Chondrocyte (in vitro differentiated cells): ENCODE data around the gene TBXAS1. TPM values are rescaled to one million over a fixed set of nuclear protein-coding genes. Genes with fewer than 3 reads are reported as not detected.

Experiments used
- DNase-seq: peaks from one replicate; pipeline ENCODE4 v3.0.0; 2021; ENCODE audit warnings: mixed read lengths, low spot score
- H3K27ac Mint-ChIP-seq: one replicate; pipeline ENCODE4 v1.8.0; 2021; ENCODE audit warnings: mild to moderate bottlenecking, moderate library complexity, mixed read lengths; ENCODE audit not compliant: unreplicated experiment
- H3K27me3 Mint-ChIP-seq: 2 replicates; pipeline ENCODE4 v1.8.0; 2021; ENCODE audit warnings: low read depth, mixed read lengths
- H3K36me3 Mint-ChIP-seq: 2 replicates; pipeline ENCODE4 v1.8.0; 2021; ENCODE audit warnings: low read depth, mixed read lengths
- H3K4me1 Mint-ChIP-seq: 2 replicates; pipeline ENCODE4 v1.8.0; 2021; ENCODE audit warnings: low read depth, mild to moderate bottlenecking, mixed read lengths
- H3K4me3 Mint-ChIP-seq: one replicate; pipeline ENCODE4 v1.8.0; 2021; ENCODE audit warnings: mild to moderate bottlenecking, moderate library complexity, mixed read lengths; ENCODE audit not compliant: unreplicated experiment
- H3K9me3 Mint-ChIP-seq: 2 replicates; pipeline ENCODE4 v1.8.0; 2021; ENCODE audit warnings: low read depth, mixed read lengths
- total RNA-seq: library from RNA; stranded (reverse); gene quantifications from 3 replicates; pipeline ENCODE4 v1.2.1, GENCODE V29; 2021
- TF ChIP-seq, protein P1 (sequence below): fragments of 200-600 bp; sonication (generic); IDR thresholded peaks from 2 replicates; pipeline ENCODE4 v1.5.0; 2021; ENCODE audit warnings: antibody characterized with exemption, mild to moderate bottlenecking, moderate library complexity

The TBXAS1 gene
- total RNA-seq, 1 donor from 2014 or later, result 2.4 TPM

DNA sequence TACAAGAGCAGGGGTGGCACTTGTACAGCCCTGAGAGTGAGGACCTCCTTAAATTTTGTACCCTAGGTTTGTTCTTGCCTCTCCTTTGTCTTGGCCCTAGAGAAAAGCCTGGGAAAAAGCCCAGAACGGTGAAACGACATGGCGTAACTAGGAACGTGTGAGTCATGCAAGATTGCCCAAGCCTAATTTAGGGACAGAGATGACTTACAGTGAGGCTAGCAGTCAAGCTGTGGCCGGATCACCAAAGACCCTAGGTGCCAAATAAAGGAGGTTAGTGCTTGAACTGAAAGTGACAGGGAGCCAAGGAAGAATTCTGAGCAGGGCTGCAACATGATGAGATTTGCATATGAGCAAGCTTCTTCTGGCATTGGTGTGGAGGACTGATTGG, 25.1 kb downstream of the TBXAS1 start:
- Mint-ChIP-seq H3K27me3 (peaks cover 1% of the 10 kb centered on the region), H3K27ac (no peak overlapping the region), H3K36me3 (peaks cover 3% of the 10 kb centered on the region), H3K9me3 (no peaks in the 10 kb centered on the region), H3K4me1 (no peaks in the 10 kb centered on the region), H3K4me3 (no peak overlapping the region)
- TF ChIP-seq, protein P1, sequence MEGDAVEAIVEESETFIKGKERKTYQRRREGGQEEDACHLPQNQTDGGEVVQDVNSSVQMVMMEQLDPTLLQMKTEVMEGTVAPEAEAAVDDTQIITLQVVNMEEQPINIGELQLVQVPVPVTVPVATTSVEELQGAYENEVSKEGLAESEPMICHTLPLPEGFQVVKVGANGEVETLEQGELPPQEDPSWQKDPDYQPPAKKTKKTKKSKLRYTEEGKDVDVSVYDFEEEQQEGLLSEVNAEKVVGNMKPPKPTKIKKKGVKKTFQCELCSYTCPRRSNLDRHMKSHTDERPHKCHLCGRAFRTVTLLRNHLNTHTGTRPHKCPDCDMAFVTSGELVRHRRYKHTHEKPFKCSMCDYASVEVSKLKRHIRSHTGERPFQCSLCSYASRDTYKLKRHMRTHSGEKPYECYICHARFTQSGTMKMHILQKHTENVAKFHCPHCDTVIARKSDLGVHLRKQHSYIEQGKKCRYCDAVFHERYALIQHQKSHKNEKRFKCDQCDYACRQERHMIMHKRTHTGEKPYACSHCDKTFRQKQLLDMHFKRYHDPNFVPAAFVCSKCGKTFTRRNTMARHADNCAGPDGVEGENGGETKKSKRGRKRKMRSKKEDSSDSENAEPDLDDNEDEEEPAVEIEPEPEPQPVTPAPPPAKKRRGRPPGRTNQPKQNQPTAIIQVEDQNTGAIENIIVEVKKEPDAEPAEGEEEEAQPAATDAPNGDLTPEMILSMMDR, result no peak
- no peak for DNase-seq

DNA sequence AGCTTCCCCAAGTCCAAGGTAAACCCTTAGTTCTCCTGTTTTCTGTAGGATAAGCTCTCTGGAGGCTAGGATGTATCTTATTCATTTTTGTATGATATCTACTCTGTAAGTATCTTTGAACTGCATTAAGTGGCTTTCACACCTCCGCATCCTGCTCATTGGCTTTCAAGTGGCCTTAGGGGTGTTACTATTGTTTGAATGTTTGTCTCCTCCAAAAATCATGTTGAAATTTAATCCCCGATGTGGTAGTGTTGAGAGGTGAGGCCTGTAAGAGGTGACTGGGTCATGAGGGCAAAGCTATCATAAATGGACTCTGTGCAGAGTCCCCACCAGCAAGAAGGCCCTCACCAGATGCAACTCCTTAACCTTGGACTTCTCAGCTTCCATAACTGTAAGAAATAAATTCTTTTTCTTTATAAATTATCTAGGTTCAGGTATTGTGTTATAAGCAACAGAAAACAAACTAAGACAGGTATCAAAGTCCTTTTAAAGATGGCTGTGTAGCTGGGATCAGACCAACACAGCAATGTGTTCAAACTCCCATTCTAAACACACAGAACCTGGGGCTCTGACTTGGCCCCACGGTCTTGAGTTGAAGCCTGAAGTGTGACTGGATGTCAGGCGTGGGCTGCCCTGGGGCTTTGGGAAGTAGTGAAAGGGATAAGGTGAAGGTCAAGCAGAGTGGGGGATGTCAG, 25.9 kb downstream of the TBXAS1 start:
- no peak for DNase-seq
- Mint-ChIP-seq H3K4me3 (no peak overlapping the region), H3K9me3 (no peaks in the 10 kb centered on the region), H3K27me3 (peaks cover 1% of the 10 kb centered on the region), H3K36me3 (no peaks in the 10 kb centered on the region), H3K4me1 (no peaks in the 10 kb centered on the region), H3K27ac (no peak overlapping the region)
- TF ChIP-seq, protein P1, result no peak

DNA sequence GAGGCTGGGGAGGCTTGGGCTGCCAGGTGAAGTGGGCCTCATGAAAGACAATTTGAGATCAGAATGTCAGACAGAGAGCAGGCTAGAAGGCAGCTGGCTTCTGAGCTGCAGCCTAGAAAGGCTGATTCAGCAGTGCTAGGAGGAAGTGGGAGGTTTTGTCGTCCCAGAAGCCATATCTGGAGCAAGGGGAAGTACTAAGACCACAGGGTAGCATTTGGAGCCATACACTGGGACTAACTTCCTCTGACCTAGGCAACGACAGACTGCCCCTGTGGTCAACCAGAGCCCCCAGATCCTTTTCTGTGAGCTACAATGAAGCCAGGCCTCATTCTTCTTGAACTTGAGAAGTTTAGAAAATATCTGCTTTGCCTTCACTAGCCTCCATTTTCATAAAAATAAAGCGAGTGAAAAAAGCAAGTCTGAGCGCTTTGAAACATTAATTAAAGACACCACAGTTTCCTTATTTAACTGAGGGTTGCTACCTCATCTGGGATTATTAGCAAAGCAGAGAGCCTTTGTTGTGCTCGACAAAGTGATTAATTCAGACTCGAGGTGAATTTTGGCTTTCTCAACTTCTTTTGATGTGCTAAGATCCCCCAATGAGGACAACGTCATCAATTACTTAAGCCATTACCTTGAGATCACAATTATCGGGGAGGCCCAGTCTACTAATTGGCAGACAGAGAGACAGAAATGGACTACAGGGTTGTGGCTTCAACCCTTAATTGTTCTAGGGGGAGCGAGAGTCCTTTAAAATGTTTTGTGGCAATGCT, 26.6 kb downstream of the TBXAS1 start:
- no peaks in the 10 kb centered on the region for H3K27me3 Mint-ChIP-seq
- no peak for DNase-seq
- TF ChIP-seq, protein P1, result no peak
- no peak overlapping the region for H3K27ac Mint-ChIP-seq
- H3K36me3 Mint-ChIP-seq, result no peaks in the 10 kb centered on the region
- no peak overlapping the region for H3K4me3 Mint-ChIP-seq
- no peaks in the 10 kb centered on the region for H3K9me3 Mint-ChIP-seq
- H3K4me1 Mint-ChIP-seq, result no peaks in the 10 kb centered on the region

DNA sequence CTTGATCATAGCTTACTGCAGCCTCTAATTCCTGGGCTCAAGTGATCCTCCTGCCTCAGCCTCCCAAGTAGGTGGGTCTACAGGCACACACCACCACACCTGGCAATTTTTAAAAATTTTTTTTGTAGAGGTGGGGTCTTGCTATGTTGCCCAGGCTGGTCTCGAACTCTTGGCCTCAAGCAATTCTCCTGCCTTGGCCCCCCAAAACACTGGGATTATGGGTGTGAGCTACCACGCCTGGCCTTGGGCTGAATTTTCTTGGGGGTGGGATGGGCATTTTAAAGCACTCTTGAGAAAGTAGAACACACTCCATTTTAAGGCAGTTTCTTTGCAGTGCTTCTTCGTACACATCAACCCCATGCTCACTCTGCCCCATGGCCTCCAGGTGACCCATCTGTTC, 28.7 kb downstream of the TBXAS1 start:
- DNase-seq, result no peak
- TF ChIP-seq, protein P1, result no peak
- peaks cover 9% of the 10 kb centered on the region for H3K27me3 Mint-ChIP-seq
- peaks cover 5% of the 10 kb centered on the region for H3K36me3 Mint-ChIP-seq
- H3K27ac Mint-ChIP-seq, result no peak overlapping the region
- H3K9me3 Mint-ChIP-seq, result no peaks in the 10 kb centered on the region
- no peak overlapping the region for H3K4me3 Mint-ChIP-seq
- H3K4me1 Mint-ChIP-seq, result no peaks in the 10 kb centered on the region

DNA sequence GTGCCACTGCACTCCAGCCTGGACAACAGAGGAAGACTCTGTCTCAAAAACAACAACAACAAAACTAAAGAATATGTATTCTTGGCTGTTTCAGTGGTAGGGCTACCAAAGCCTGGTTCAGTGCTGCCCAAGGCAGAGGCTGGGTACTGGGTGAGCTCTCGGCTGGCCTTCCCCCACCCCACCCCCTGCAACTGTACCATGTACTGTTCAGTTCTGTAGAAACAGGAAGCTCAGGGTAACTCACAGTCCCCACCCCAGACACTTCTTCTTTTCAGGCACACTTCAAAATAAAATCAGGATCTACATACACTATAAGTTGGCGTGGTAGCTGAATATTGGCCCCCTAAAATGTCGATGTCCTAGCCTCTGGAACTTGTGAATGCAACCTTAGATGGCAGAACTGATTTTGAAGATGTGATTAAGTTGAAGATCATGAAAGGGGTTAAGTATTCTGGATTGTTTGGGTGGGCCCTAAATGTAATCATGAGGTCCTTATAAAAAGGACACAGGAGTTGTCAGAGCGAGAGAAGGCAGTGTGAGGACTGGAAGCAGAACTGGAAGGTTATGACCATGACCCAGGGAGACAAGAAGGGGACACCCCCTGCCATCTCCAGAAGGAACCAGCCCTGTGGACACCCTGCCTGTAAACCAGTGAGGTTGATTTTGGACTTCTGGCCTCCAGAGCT, 31.2 kb downstream of the TBXAS1 start:
- H3K27ac Mint-ChIP-seq, result no peak overlapping the region
- TF ChIP-seq, protein P1, result no peak
- peaks cover 12% of the 10 kb centered on the region for H3K9me3 Mint-ChIP-seq
- no peak for DNase-seq
- H3K4me3 Mint-ChIP-seq, result no peak overlapping the region
- H3K36me3 Mint-ChIP-seq, result peaks cover 8% of the 10 kb centered on the region
- H3K27me3 Mint-ChIP-seq, result peaks cover 11% of the 10 kb centered on the region
- H3K4me1 Mint-ChIP-seq, result no peaks in the 10 kb centered on the region
